AG04450 (cell line): ENCODE data around the gene CAMTA2. TPM values are rescaled to one million over a fixed set of nuclear protein-coding genes. Genes with fewer than 3 reads are reported as not detected.
"Not testable (repeated sequence)": the region's sequence is repeated elsewhere in the genome, so short reads cannot be mapped to it uniquely, and the experiment has no call there.

ENCODE experiments used
- CTCF ChIA-PET: fragments of 300-600, 350-600 bp; formaldehyde crosslinking; extraction: SDS; loops from one replicate; lab custom pipeline; 2022; ENCODE audit warnings: antibody characterized with exemption, inconsistent platforms; lab: Charles Lee
- POLR2A ChIA-PET: fragments of 350-600 bp; formaldehyde crosslinking; extraction: SDS; loops from one replicate; lab custom pipeline; 2021; ENCODE audit warnings: antibody characterized with exemption, inconsistent platforms; lab: Yijun Ruan, JAX
- DNase-seq: peaks from one replicate; pipeline ENCODE4 v3.0.0-alpha.2; 2011; ENCODE audit warnings: low read depth, low spot score
- H3K27ac ChIP-seq: one replicate; pipeline ENCODE4 v1.5.1; 2012; ENCODE audit warnings: low read depth, low read length, control low read depth
- H3K27me3 ChIP-seq: one replicate; pipeline ENCODE4 v1.6.0; 2012; ENCODE audit warnings: low read length; ENCODE audit not compliant: control insufficient read depth, insufficient read depth
- H3K4me3 ChIP-seq: 2 replicates; pipeline ENCODE4 v1.5.1; 2011; ENCODE audit warnings: mild to moderate bottlenecking, low read depth, low read length, control low read depth
- H3K9me3 ChIP-seq: 2 replicates; pipeline ENCODE4 v1.5.1; 2012; ENCODE audit warnings: low read length; ENCODE audit not compliant: control insufficient read depth, insufficient read depth
- polyA plus RNA-seq: library from polyadenylated mRNA; depleted of rRNA; stranded (reverse); fragments of >200 nt; gene quantifications from 2 replicates; pipeline ENCODE4 v1.2.3, GENCODE V29; 2011
- TF ChIP-seq, protein P1 (sequence below): IDR thresholded peaks from 2 replicates; pipeline ENCODE4 v1.5.1; 2011; ENCODE audit warnings: low read depth, low read length, control low read depth, inconsistent platforms

CAMTA2 gene
- polyA plus RNA-seq, 1 experiment, result 18.0 TPM

- CTCF ChIA-PET, result interaction anchor here (0.6 kb wide), 1 partner anchor 30 kb away, joined by 7 read pairs; no protein-coding TSS in a partner anchor
- TF ChIP-seq, protein P1, sequence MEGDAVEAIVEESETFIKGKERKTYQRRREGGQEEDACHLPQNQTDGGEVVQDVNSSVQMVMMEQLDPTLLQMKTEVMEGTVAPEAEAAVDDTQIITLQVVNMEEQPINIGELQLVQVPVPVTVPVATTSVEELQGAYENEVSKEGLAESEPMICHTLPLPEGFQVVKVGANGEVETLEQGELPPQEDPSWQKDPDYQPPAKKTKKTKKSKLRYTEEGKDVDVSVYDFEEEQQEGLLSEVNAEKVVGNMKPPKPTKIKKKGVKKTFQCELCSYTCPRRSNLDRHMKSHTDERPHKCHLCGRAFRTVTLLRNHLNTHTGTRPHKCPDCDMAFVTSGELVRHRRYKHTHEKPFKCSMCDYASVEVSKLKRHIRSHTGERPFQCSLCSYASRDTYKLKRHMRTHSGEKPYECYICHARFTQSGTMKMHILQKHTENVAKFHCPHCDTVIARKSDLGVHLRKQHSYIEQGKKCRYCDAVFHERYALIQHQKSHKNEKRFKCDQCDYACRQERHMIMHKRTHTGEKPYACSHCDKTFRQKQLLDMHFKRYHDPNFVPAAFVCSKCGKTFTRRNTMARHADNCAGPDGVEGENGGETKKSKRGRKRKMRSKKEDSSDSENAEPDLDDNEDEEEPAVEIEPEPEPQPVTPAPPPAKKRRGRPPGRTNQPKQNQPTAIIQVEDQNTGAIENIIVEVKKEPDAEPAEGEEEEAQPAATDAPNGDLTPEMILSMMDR, result no peak
- POLR2A ChIA-PET, result no interaction called here
Observed at GRCh38 chr17:5033352-5034015, 46.0 kb upstream of the CAMTA2 start.

DNA sequence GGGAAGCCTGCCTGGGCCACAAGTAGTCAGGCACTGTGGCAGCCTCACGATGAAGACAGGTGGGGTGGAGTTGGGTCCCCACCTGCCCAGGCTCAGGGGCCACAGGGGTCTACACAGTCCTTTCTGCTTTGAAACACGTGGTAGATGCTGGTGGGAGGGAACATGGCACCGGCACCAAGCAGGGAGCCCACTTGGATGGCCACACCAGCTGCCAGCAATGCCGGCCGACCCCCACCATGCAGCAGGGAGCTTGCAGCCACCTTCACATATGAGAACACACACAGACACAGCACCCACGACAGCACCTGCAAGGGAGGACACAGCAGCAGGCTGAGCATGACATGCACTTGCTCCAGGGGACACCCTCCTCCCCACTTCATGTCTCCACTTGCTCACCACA, 45.4 kb upstream of the CAMTA2 start:
- peaks cover 7% of the 10 kb centered on the region for H3K27me3 ChIP-seq
- no peak overlapping the region for H3K4me3 ChIP-seq
- no peaks in the 10 kb centered on the region for H3K9me3 ChIP-seq
- H3K27ac ChIP-seq, result no peak overlapping the region
- TF ChIP-seq, protein P1, result no peak
- CTCF ChIA-PET, result interaction anchor here (2.7 kb wide), 1 partner anchor 30 kb away, joined by 28 read pairs; no protein-coding TSS in a partner anchor
- POLR2A ChIA-PET, result no interaction called here
- DNase-seq, result no peak

More at GRCh38 chr17:5033352-5034015, 46.0 kb upstream of the CAMTA2 start:
- Histone ChIP-seq H3K27ac (no peak overlapping the region), H3K4me3 (no peak overlapping the region), H3K9me3 (no peaks in the 10 kb centered on the region), H3K27me3 (peaks cover 7% of the 10 kb centered on the region)
- DNase-seq, result no peak

- POLR2A ChIA-PET, result interaction anchor here (0.6 to 0.7 kb wide), 3 partner anchors 31 to 377 kb away, joined by 3 to 6 read pairs (median 3); no protein-coding TSS in a partner anchor
- Histone ChIP-seq H3K27ac (no peak overlapping the region), H3K9me3 (no peaks in the 10 kb centered on the region), H3K4me3 (peak overlapping the region; percentile 48), H3K27me3 (peaks cover 7% of the 10 kb centered on the region)
- CTCF ChIA-PET, result interaction anchor here (1.0 to 2.7 kb wide), 6 partner anchors 14 to 52 kb away, joined by 3 to 28 read pairs (median 3); no protein-coding TSS in a partner anchor
- TF ChIP-seq, protein P1, result peak; percentile 78
- DNase-seq, result peak; percentile 26
Observed at GRCh38 chr17:5031365-5032082, 44.0 kb upstream of the CAMTA2 start.

- H3K9me3 ChIP-seq, H3K27ac ChIP-seq, H3K4me3 ChIP-seq, DNase-seq, H3K27me3 ChIP-seq: not testable (repeated sequence)
- POLR2A ChIA-PET, result interaction anchor here (1.0 kb wide), 1 partner anchor 33 kb away, joined by 4 read pairs; the partner anchor contains the start of genes INCA1 and KIF1C
- CTCF ChIA-PET, result interaction anchor here (0.7 to 2.7 kb wide), 3 partner anchors 32 to 51 kb away, joined by 3 to 28 read pairs (median 3); no protein-coding TSS in a partner anchor
Observed at GRCh38 chr17:5030168-5030567, 42.7 kb upstream of the CAMTA2 start.

DNA sequence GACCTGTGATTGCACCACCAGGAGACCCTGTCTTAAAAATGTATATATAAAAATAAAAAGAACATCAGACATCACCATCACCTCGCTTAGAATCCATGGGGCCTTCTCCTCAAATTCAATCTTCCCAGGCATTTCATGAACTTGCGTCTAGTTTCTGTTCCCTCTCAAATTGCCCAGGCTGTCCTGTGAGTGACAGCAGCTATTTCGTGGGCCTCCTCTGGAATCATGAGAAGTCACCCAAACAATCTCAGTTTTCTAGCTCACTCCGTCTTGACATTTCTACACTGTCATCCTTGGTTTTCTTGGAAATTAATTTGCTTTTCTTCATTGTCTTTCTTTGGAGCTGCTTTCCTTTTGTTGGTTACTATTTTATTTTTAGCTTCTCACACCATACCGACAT, 40.4 kb upstream of the CAMTA2 start:
- no peaks in the 10 kb centered on the region; the same call in 1 of the 2 replicates for H3K9me3 ChIP-seq
- H3K27me3 ChIP-seq, result no peaks in the 10 kb centered on the region
- ChIA-PET CTCF (interaction anchor here (0.6 to 1.5 kb wide), 5 partner anchors 8 to 119 kb away, joined by 3 to 7 read pairs (median 4); partner anchors contain the start of gene CAMTA2), POLR2A (no interaction called here)
- TF ChIP-seq, protein P1, result no peak
- DNase-seq, result no peak
- no peak overlapping the region for H3K4me3 ChIP-seq
- no peak overlapping the region for H3K27ac ChIP-seq
